ENCODE results near the gene POLD2.
"Not testable (repeated sequence)": the region's sequence is repeated elsewhere in the genome, so short reads cannot be mapped to it uniquely, and the experiment has no call there.

The POLD2 gene

GRCh38 chr7:44138698-44139097, 15.3 kb upstream of the POLD2 start:
- no peak for DNase-seq

- DNase-seq, result no peak
Measured at GRCh38 chr7:44136731-44137130, 13.4 kb upstream of the POLD2 start.

GRCh38 chr7:44134943-44135628, 11.7 kb upstream of the POLD2 start:
- DNase-seq, result no peak

- no peak for DNase-seq
Measured at GRCh38 chr7:44133295-44133694, 9.9 kb upstream of the POLD2 start.

GRCh38 chr7:44132039-44132438, 8.7 kb upstream of the POLD2 start:
- no peak for DNase-seq

GRCh38 chr7:44131173-44132029, 8.1 kb upstream of the POLD2 start:
- DNase-seq, result no peak

- DNase-seq, result no peak
Measured at GRCh38 chr7:44128721-44129582, 5.6 kb upstream of the POLD2 start.

- no peak for DNase-seq
Measured at GRCh38 chr7:44127161-44127560, 3.8 kb upstream of the POLD2 start.

GRCh38 chr7:44126574-44126973, 3.2 kb upstream of the POLD2 start:
- not testable (repeated sequence) for DNase-seq

- no peak for DNase-seq
Measured at GRCh38 chr7:44124822-44125202, 1.5 kb upstream of the POLD2 start.

GRCh38 chr7:44122529-44122928, 819 bp downstream of the POLD2 start:
- DNase-seq, result no peak

GRCh38 chr7:44121761-44122420, 1.5 kb downstream of the POLD2 start:
- no peak for DNase-seq

- no peak for DNase-seq
Measured at GRCh38 chr7:44120395-44120794, 3.0 kb downstream of the POLD2 start.

GRCh38 chr7:44119829-44120380, 3.4 kb downstream of the POLD2 start:
- DNase-seq, result no peak

- no peak for DNase-seq
Measured at GRCh38 chr7:44117801-44118429, 5.4 kb downstream of the POLD2 start.

- DNase-seq, result no peak
Measured at GRCh38 chr7:44116789-44117666, 6.3 kb downstream of the POLD2 start.

- DNase-seq, result no peak
Measured at GRCh38 chr7:44116087-44116788, 7.1 kb downstream of the POLD2 start.

- DNase-seq, result no peak
Measured at GRCh38 chr7:44114586-44115310, 8.6 kb downstream of the POLD2 start.

- DNase-seq, result no peak
Measured at GRCh38 chr7:44113764-44114354, 9.5 kb downstream of the POLD2 start.

All from stimulated activated naive CD4-positive, alpha-beta T cell treated with Interleukin-2 at 50 U/mL for 16 hours (primary cell).